GM23248 (cell line): ENCODE results near the gene HNF4A.

Source experiments
- EZH2 ChIP-seq: fragments of 200-600 bp; sonication (generic); IDR thresholded peaks from 2 replicates; pipeline ENCODE4 v1.6.1; 2018; ENCODE audit warnings: antibody characterized with exemption, mild to moderate bottlenecking; ENCODE audit not compliant: insufficient read depth, poor library complexity, severe bottlenecking
- EZH2phosphoT487 ChIP-seq: fragments of 200-600 bp; sonication (generic); IDR thresholded peaks from 2 replicates; pipeline ENCODE4 v1.6.1; 2018; ENCODE audit warnings: antibody characterized with exemption, moderate library complexity, mild to moderate bottlenecking, low read depth; ENCODE audit not compliant: insufficient read depth

- TF ChIP-seq EZH2phosphoT487 (no peak), EZH2 (no peak)
These were observed 98.9 kb downstream of the HNF4A start for GRCh38 chr20:44454306-44454963.
